Activated CD4-positive, alpha-beta memory T cell treated with anti-CD3 and anti-CD28 coated beads, Interleukin-2, amount 10 ng/mL, durations not matched to agents 7 days and 5 days (primary cell): Measurements from ENCODE around the gene ATP11A. TPM values are rescaled to one million over a fixed set of nuclear protein-coding genes. Genes with fewer than 3 reads are reported as not detected.
A peak's percentile ranks its signal among the peaks of the same experiment; 100 is the strongest.
"Not testable (repeated sequence)": the region's sequence is repeated elsewhere in the genome, so short reads cannot be mapped to it uniquely, and the experiment has no call there.

Experiments
- CTCF ChIA-PET: fragments of 350-600 bp; sonication (Branson Sonifier 250); formaldehyde crosslinking; loops from one replicate; lab custom pipeline; 2021; ENCODE audit warnings: antibody characterized with exemption, inconsistent platforms; lab: Charles Lee
- POLR2A ChIA-PET: fragments of 350-600 bp; sonication (Branson Sonifier 250); formaldehyde crosslinking; loops from one replicate; lab custom pipeline; 2021; ENCODE audit warnings: antibody characterized with exemption; lab: Charles Lee
- DNase-seq: peaks from one replicate; pipeline ENCODE4 v3.0.0-alpha.2; 2020
- H3K27ac Mint-ChIP-seq: one replicate; pipeline ENCODE4 v1.8.0; 2021; ENCODE audit warnings: mild to moderate bottlenecking, mixed read lengths
- H3K27me3 Mint-ChIP-seq: one replicate; pipeline ENCODE4 v1.8.0; 2021; ENCODE audit warnings: mixed read lengths
- H3K36me3 Mint-ChIP-seq: one replicate; pipeline ENCODE4 v1.8.0; 2021; ENCODE audit warnings: low read depth, mixed read lengths
- H3K4me1 Mint-ChIP-seq: one replicate; pipeline ENCODE4 v1.8.0; 2021; ENCODE audit warnings: mixed read lengths
- H3K4me3 Mint-ChIP-seq: one replicate; pipeline ENCODE4 v1.8.0; 2021; ENCODE audit warnings: mild to moderate bottlenecking, mixed read lengths
- H3K9me3 Mint-ChIP-seq: one replicate; pipeline ENCODE4 v1.8.0; 2021; ENCODE audit warnings: mixed read lengths
- total RNA-seq, 2 experiments: library from RNA; stranded (reverse); gene quantifications; one replicate each; pipeline ENCODE4 v1.2.3, GENCODE V29; 2021

Gene ATP11A
- total RNA-seq, 2 experiments from 2014 or later, result 52.5 to 53.3 TPM

- Mint-ChIP-seq H3K36me3 (peaks cover 54% of the 10 kb centered on the region), H3K4me3 (peak overlapping the region; percentile 7), H3K4me1 (peaks cover 25% of the 10 kb centered on the region), H3K9me3 (peaks cover 13% of the 10 kb centered on the region), H3K27ac (peak overlapping the region; percentile 87)
- DNase-seq, result peak; percentile 56
- CTCF ChIA-PET, H3K27me3 Mint-ChIP-seq, POLR2A ChIA-PET: not testable (repeated sequence)
These were observed 183.1 kb downstream of the ATP11A start for GRCh38 chr13:112872657-112873631.

DNA sequence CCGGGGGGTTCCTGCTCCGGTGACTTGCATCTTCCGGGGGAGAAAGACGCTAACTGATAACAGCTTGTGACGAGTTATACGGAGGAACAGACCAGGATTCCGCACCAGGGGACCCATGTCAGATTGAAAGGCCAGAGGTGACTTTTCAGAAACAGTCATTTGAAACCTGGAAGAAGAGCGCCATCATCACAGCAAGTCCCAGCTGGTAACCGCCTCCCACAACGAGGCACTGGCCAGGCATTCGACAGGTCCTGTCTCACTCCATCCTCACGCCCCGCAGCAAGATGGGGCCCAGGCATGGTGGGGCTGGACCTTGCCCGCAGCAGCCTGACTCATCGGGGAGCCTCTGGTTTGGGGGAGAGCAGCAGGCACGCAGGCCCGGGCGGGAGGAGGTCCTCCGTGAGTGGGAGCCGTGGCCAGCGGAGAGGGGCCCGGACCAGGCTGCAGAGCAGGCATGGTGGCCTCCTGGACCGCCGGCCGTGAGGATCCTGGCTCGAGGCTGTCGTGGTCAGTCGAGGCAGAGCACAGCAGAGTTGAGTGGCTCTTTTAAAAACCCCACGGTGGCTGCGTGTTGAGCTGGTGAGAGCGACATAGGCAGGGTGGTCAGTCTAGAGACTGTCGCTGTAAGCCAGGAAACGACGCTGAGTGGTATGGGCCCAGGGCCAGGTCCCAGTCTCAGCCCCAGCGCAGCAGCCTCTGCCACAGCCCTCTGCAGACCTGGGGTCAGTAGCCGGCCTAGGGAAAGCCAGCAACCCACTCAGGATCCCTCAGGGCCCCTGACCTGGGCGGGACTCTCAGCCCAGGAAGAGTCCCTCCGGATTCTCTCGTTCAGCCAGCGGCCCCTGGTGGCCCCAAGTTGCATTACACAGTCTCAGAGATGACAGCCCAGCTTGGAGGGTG is 184.3 kb downstream of the ATP11A start:
- peak overlapping the region; percentile 7 for H3K4me3 Mint-ChIP-seq
- no peaks in the 10 kb centered on the region for H3K27me3 Mint-ChIP-seq
- peaks cover 25% of the 10 kb centered on the region for H3K4me1 Mint-ChIP-seq
- CTCF ChIA-PET, result interaction anchor here (0.8 kb wide), 1 partner anchor 12 kb away, joined by 3 read pairs; no protein-coding TSS in a partner anchor
- POLR2A ChIA-PET, result no interaction called here
- H3K9me3 Mint-ChIP-seq, result peaks cover 13% of the 10 kb centered on the region
- peaks cover 49% of the 10 kb centered on the region for H3K36me3 Mint-ChIP-seq
- peak overlapping the region; percentile 87 for H3K27ac Mint-ChIP-seq
- DNase-seq, result peak; percentile 45

GRCh38 chr13:112874751-112875300 is 185.0 kb downstream of the ATP11A start:
- CTCF ChIA-PET, result interaction anchor here (0.8 kb wide), 1 partner anchor 11 kb away, joined by 3 read pairs; no protein-coding TSS in a partner anchor
- Mint-ChIP-seq H3K27me3 (no peaks in the 10 kb centered on the region), H3K27ac (peak overlapping the region; percentile 78), H3K4me3 (no peak overlapping the region), H3K9me3 (peaks cover 13% of the 10 kb centered on the region), H3K4me1 (peaks cover 25% of the 10 kb centered on the region), H3K36me3 (peaks cover 46% of the 10 kb centered on the region)
- DNase-seq, result no peak
- POLR2A ChIA-PET, result no interaction called here

DNA sequence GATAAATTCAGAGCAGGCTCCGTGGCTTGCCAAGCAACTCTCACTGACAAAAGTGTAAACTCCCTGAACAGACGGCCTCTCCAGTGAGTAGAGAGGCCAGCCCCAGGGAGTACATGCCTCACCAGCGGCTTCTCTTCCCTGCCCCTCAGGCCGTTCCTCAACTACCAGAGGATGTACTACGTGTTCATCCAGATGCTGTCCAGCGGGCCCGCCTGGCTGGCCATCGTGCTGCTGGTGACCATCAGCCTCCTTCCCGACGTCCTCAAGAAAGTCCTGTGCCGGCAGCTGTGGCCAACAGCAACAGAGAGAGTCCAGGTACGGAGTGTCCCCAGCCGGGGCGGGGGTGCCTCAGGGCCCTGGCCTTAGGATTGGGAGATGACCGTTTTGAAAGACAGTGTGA is 185.8 kb downstream of the ATP11A start:
- POLR2A ChIA-PET, result no interaction called here
- DNase-seq, result no peak
- Mint-ChIP-seq H3K4me3 (no peak overlapping the region), H3K4me1 (peaks cover 25% of the 10 kb centered on the region), H3K9me3 (peaks cover 13% of the 10 kb centered on the region), H3K27me3 (no peaks in the 10 kb centered on the region), H3K27ac (peak overlapping the region; percentile 24), H3K36me3 (peaks cover 46% of the 10 kb centered on the region)
- CTCF ChIA-PET, result no interaction called here

DNA sequence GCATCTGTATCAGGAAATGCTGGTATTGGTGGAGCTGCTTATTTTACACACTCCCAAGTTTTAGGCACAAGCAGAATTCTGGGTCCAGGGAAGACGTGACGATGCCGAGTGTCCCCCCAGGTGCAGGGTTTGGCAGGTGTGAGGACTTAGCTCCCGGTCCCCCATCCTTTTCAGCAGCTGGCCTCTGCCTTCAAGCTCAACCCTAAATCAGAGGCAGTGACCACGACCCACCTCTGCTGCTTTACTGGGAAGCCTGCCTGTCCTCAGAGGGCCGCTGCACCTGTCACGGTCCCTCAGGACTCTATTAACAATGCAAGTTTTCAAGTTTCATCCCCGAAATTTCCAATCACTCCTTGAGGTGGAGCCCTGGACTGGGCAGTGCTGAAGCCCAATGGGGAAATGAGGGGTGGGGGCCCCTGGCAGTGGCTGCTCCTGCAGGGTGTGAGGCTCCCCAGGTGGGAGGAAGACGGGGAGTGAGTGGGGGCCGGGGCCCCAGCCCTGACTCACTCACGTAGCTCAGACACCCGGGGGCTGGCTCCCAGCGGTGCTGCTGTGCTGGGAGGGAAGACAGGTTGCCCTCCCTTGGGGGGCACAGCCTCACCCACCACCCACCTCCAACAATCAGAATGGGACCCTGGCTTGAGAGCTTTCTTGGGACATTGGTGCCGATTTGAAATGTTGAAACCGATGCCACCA is 186.6 kb downstream of the ATP11A start:
- peaks cover 20% of the 10 kb centered on the region for H3K4me1 Mint-ChIP-seq
- ChIA-PET CTCF (no interaction called here), POLR2A (no interaction called here)

GRCh38 chr13:112877066-112877465 is 187.2 kb downstream of the ATP11A start:
- CTCF ChIA-PET, result no interaction called here
- Mint-ChIP-seq H3K9me3 (peaks cover 9% of the 10 kb centered on the region), H3K27me3 (no peaks in the 10 kb centered on the region), H3K4me3 (no peak overlapping the region), H3K4me1 (peaks cover 17% of the 10 kb centered on the region), H3K27ac (no peak overlapping the region), H3K36me3 (peaks cover 33% of the 10 kb centered on the region)
- DNase-seq, result no peak
- POLR2A ChIA-PET, result no interaction called here

More for the DNA sequence above, 186.6 kb downstream of the ATP11A start:
- Mint-ChIP-seq H3K36me3 (peaks cover 38% of the 10 kb centered on the region), H3K4me3 (no peak overlapping the region), H3K27ac (no peak overlapping the region), H3K9me3 (peaks cover 9% of the 10 kb centered on the region), H3K27me3 (no peaks in the 10 kb centered on the region)
- no peak for DNase-seq

DNA sequence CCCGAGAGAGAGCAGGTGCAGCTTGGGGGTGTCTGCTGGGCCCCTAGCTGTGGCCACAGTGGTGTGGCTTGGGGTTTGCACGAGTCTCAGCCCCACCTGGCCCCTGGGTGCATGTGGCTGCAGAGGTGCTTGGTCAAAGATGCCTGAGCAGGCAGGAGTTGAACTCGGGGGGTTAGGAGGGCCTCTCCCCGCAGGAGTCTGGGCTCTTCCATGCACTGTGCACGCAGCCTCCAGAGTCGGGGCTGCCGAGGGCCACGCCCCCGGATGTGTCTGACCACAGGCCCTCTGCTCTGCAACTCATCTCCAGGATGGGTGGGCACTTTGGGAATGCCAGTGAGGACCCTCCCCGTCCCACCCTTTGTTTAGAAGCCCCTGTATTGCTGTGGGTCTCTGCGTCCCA is 187.7 kb downstream of the ATP11A start:
- Mint-ChIP-seq H3K27me3 (no peaks in the 10 kb centered on the region), H3K4me3 (no peak overlapping the region), H3K36me3 (peaks cover 33% of the 10 kb centered on the region), H3K27ac (no peak overlapping the region), H3K9me3 (peaks cover 9% of the 10 kb centered on the region), H3K4me1 (peaks cover 17% of the 10 kb centered on the region)
- DNase-seq, result no peak
- POLR2A ChIA-PET, result no interaction called here
- CTCF ChIA-PET, result no interaction called here

DNA sequence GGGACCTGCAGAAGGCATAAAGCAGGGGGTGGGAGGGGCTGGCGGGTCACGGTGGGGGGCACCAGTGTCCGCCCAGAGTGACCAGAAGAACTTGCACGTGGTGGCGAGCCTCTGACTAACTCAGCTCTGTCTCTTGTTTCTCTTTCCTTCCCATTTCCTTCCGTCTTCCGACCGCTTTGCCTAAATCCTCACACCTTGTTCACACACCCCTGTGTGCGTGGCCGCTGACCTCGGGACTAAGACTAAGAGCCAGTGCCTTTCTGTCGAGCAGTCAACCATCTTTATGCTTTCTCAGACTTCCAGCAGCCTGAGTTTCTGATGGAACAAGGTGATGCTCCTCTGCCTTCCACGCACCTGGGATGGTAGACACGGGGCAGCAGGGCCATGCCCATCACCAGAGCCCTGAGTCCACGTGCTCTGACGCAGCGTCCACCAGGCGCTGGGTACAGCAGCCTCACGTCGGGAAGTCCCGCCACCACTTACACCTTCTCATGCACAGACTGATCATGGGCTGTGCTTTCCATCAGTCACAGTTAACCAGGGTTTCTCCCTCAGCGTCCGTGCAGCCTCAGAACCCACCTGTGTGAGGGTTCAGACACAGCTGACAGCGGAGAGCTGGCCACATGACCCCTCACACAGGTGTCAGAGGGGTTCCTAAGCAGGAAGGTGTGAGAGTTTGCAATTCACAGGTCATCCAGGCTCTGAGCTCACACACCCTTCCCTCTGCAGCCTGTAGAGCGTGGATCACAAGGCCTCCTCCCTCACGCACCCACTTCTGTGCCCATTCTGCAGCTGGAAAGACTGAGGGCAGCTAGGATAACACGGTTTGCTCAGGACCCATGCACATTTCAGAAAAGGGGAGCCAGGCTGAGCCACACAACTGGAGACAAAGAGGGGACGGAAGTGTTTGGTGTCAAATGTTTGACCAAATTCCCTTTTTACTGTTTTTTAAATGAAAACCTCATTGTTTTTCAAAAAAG is 188.4 kb downstream of the ATP11A start:
- Mint-ChIP-seq H3K36me3 (peaks cover 29% of the 10 kb centered on the region), H3K4me3 (no peak overlapping the region), H3K27me3 (no peaks in the 10 kb centered on the region), H3K4me1 (peaks cover 11% of the 10 kb centered on the region), H3K27ac (no peak overlapping the region), H3K9me3 (peaks cover 5% of the 10 kb centered on the region)
- ChIA-PET POLR2A (no interaction called here), CTCF (no interaction called here)
- no peak for DNase-seq

DNA sequence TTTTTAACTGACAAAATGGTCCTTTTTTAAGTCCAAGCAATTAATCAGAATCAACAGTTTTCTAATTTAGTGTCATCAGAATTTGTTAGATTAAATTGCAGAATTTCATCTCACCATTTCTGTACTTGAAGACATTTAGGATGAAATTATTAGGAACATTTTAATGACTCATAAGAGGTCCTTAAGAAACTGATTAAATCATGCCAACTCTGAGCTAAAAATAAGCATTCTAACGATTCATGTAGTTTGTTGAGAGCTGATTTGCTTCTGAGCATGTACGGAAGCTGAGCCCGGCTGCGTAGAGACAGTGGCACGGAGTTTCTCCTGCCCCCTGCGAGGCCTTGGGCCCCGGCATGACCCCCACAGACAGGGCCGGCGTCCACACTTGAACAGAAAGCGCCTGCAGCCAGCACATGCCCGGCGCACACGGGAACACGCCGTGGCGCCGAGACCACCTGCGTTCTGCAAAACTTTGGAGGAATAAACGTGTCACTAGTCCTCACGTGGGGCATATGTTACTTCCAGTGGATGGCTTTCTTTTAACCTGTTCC is 189.5 kb downstream of the ATP11A start:
- DNase-seq, result no peak

GRCh38 chr13:112880221-112880641 is 190.4 kb downstream of the ATP11A start:
- H3K27ac Mint-ChIP-seq, result no peak overlapping the region
- ChIA-PET POLR2A (no interaction called here), CTCF (no interaction called here)
- H3K9me3 Mint-ChIP-seq, result no peaks in the 10 kb centered on the region
- no peak for DNase-seq
- peaks cover 2% of the 10 kb centered on the region for H3K4me1 Mint-ChIP-seq
- H3K27me3 Mint-ChIP-seq, result no peaks in the 10 kb centered on the region
- H3K4me3 Mint-ChIP-seq, result no peak overlapping the region
- H3K36me3 Mint-ChIP-seq, result peaks cover 21% of the 10 kb centered on the region

More for the DNA sequence above, 189.5 kb downstream of the ATP11A start:
- H3K4me3 Mint-ChIP-seq, result no peak overlapping the region
- H3K4me1 Mint-ChIP-seq, result peaks cover 6% of the 10 kb centered on the region
- CTCF ChIA-PET, result no interaction called here
- peaks cover 24% of the 10 kb centered on the region for H3K36me3 Mint-ChIP-seq
- H3K27me3 Mint-ChIP-seq, result no peaks in the 10 kb centered on the region
- POLR2A ChIA-PET, result no interaction called here
- no peak overlapping the region for H3K27ac Mint-ChIP-seq
- no peaks in the 10 kb centered on the region for H3K9me3 Mint-ChIP-seq

DNA sequence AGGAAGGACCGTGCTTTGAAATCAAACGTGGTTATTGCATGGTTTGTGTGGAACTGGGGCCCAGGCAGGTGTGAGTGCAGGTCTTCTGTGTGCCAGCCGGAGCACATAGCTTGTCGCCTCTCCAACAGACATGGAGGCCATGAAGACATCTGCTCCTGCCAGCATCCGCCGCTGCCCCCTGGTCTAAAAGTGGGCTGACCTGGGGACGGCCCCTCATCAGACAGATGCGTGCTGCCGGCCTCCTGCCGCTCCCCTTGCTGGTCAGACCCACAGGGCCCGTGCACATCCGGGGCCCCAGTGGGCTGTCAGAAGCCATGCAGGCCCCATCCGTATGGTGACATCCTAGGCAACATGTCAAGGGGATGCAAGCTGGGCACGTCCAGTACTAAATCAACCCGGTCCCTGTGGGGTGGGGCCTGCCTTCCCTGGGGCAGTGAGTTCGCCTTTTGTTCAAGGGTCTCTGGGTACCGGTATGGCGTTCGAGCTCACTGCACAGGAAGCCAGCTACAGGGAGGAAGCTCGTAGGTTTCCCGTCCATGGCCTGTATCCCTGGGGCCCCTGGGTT is 191.2 kb downstream of the ATP11A start:
- no peaks in the 10 kb centered on the region for H3K9me3 Mint-ChIP-seq
- peaks cover 16% of the 10 kb centered on the region for H3K36me3 Mint-ChIP-seq
- ChIA-PET POLR2A (no interaction called here), CTCF (no interaction called here)
- DNase-seq, result no peak
- H3K27me3 Mint-ChIP-seq, result no peaks in the 10 kb centered on the region
- H3K4me1 Mint-ChIP-seq, result no peaks in the 10 kb centered on the region
- no peak overlapping the region for H3K27ac Mint-ChIP-seq
- H3K4me3 Mint-ChIP-seq, result no peak overlapping the region
